HG03575 (cell line): ENCODE data around the gene CCM2L.

Experiments
- ATAC-seq: cut with Tn5 transposase; IDR thresholded peaks from one replicate; pipeline ENCODE4 v1.9.1; 2021; ENCODE audit not compliant: unreplicated experiment, insufficient number of reproducible peaks, low FRiP score; ENCODE audit errors: extremely low read depth

Gene CCM2L

DNA sequence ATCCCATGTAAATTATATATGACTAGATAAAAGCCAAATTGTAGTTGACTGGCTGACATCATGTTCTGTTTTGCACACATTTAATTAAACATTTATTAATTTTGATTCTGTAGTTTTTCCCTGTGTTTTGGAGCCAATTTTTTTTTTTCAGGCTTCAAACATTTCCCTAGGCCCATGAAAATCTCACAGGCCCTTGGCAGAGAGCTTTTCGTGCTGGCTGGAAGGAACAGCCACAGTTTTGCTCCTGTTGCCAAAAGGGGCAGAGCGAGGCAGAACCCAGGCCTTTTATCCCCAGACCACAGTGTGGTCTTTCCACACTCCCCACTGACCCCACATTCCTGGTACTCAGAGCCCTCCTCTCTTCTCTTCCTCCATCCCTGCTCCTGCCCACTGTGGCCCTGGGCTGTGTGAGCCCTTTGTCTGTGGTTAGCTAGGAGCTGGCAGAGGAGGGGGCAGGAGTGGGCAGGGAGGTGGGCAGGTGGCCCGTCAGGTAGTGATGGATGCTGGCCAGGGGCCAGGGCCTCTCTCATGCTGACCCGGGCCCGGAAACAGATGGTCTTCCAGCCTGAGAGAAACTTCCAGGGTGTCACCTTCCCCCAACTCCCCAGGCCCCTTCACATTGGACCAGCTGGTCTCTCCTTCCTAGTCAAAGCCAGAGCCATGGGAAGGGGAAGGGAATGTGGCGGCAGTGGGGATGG is 19.4 kb upstream of the CCM2L start:
- no peak for ATAC-seq

- ATAC-seq: no peak
Observed at GRCh38 chr20:31991339-31991705, 18.9 kb upstream of the CCM2L start.

- no peak for ATAC-seq
Observed at GRCh38 chr20:31992086-31992485, 18.2 kb upstream of the CCM2L start.

GRCh38 chr20:31996996-31997395 is 13.2 kb upstream of the CCM2L start:
- no peak for ATAC-seq

DNA sequence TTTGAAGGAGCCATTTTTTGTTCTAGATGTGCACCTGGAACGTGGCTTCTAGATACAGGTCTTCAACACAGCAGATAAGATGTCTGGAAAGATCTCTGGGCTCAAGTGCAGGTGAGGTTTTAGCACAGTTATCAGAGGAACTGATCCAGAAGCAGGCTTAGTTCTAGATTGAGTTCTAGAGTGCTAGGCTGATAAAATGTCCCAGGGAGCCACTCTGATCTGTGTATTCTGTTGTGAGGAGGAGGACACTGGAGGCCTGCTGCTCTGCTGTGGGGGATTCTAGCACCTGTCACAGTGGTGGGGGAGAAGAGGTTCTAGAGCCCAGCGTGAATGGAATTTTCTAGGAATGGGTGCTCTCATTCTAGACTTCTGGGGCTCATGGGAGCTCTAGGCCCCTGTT is 12.0 kb upstream of the CCM2L start:
- ATAC-seq: no peak

- ATAC-seq: no peak
Observed at GRCh38 chr20:32003325-32003724, 6.9 kb upstream of the CCM2L start.

DNA sequence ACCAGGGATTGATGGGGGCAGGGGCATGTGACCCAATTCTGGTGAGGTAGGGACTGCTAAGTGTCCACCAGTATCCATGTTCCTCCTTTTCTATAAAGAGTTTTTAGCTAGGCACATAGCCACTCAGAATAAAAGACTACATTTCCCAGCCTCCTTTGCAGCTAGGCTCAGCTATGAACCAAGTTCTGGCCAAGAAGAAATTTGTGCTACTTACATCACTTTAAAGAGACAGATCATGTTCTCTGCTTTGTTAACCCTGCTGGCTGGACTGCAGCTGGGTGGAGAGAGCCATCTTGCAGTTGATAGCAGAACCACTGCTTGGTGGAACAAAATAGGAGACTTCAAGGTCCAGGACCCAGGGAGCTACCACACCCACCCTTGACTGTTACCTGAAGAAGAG is 5.3 kb upstream of the CCM2L start:
- ATAC-seq: no peak

DNA sequence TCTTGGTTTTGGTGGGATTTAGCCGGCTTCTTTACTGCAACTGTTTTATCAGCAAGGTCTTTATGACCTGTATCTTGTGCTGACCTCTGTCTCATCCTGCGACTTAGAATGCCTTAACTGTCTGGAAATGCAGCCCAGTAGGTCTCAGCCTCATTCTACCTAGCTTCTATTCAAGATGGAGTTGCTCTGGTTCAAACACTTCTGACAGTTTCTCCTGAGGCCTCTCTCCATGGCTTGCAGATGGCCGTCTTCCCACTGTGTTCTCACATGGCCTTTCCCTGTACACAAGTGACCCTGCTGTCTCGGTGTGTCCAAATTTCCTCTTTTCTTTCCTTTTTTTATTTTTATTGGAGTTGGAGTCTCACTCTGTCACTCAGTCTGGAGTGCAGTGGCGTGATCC is 4.2 kb upstream of the CCM2L start:
- no peak for ATAC-seq

GRCh38 chr20:32006841-32007786 is 3.1 kb upstream of the CCM2L start:
- no peak for ATAC-seq

DNA sequence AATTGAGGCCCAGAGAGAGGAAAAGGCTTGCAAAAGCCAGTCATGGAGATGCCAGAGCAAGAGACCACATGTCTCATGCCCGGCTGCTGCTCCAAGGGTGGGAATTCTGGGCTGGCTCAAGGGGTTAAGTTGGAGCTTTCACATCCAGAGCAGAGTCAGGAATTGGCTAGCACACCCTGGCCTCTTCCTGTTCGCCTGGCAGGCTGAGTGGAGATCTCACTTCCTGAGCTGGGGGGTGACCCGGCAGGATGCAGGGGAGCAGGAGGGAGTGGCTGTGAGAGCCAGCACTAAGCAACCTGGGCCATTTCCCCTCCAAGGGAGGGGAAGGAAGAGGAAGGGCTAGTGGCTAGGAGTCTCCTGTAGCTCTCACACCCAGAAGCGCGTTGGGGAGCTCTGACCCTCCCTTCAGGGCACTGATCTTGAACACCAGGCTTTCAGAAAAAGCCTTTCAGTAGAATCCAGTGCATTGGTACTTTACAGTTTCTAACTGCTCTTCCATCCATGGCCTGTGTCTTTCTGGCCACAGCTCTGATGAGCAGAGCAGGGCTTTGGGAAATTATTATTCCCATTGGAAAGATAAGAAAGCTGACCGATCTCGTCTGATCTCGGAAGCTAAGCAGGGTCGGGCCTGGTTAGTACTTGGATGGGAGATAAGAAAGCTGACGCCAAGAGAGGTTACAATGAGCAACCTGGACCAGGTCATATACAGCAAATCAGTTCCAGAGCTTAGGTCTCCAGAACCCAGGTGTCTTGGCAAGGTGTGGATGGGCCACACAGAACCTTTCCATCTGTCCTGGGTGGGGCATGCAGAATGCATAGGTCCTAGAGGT is 2.2 kb upstream of the CCM2L start:
- ATAC-seq: no peak

DNA sequence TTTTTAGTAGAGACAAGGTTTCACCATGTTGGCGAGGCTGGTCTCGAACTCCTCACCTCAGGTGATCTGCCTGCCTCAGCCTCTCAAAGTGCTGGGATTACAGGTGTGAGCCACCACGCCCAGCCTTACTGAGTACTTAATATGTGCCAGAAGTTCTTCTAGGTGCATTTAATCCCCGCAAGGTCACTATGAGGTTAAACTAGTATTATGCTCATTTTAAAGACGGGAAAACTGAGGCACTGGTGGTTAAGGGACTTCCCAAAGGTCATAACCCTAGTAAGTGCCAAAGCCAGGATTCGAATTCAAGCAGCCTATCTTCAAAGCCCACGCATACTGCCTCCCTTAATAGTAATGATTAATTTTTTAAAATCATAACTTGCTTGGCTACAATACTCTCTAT is 674 bp upstream of the CCM2L start:
- ATAC-seq: no peak

DNA sequence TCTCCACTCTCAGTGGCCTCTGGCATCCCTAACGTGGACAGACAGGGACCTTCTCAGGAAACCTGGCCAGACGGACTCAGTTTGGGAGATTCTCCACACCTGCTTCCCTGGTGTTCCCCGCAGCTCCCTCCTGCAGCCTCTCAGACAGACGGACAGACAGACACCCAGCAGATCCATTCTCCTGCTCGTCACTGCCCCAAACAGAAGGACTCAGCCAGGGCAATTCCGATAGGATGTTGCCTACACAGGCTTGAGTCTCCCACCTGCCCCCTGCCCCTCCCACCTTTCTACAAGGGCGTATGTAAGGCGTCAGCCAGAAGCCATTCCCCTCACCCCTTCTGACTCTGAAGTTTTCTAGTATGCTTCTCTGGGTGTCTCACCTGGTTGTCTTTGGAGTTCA is 428 bp downstream of the CCM2L start:
- ATAC-seq: no peak

GRCh38 chr20:32012159-32012688 is 2.0 kb downstream of the CCM2L start:
- no peak for ATAC-seq

DNA sequence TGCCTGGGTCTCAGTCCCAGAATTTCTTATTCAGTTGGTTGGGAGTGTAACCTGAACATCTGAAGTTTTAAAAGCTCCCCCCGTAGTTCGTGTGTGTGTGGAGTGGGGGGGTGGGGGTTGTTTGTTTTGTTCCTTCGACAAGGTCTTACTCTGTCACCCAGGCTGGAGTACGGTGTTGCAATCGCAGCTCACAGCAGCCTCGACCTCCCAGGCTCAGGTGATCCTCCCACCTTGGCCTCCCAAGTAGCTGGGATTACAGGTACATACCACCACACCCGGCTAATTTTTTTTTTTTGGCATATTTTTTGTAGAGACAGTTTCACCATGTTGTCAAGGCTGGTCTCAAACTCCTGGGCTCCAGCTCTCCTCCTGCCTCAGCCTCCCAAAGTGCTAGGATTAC is 3.1 kb downstream of the CCM2L start:
- no peak for ATAC-seq

DNA sequence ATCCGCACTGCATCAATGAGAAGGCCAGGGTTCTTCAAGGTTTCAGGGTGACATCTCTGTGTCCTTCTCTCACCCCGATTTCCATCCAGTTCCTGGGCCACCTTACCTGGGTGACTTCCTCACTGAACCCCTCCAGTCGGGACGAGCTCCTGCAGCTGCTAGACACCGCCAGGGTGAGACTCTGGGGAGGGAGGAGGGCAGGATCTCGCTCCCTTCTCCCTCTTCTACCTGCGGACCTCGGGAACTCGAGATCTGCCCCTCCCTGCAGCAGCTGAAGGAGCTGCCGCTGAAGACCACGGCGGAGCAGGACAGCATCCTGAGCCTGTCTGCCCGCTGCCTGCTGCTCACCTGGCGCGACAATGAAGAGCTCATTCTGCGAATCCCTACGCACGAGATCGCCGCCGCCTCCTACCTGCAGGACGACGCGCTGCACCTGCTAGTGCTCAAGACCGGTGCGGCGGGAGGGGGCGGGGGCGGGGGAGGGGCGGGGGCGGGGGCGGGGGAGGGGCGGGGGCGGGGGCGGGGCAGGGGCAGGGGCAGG is 7.5 kb downstream of the CCM2L start:
- no peak for ATAC-seq

- no peak for ATAC-seq
Observed at GRCh38 chr20:32018269-32019155, 8.3 kb downstream of the CCM2L start.

DNA sequence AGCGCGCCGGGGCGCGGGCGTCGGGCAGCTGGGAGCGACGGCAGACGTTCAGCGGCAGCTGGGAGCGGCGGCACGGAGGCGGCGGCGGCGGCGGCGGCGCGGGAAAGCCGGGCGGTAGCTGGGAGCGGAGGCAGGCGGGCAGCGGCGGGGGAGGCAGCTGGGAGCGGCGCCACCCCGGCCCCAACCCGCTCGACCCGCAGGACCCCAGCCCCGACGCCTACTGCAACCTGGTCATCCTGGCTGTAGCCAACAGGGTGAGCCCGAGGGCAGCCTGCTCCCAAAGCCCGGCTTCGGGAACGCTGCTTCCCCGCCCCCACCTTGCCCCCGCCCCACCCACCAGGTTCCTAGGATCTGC is 8.9 kb downstream of the CCM2L start:
- ATAC-seq: no peak
